ENCODE measurements around the gene TMEM44. TPM values are rescaled to one million over a fixed set of nuclear protein-coding genes. Genes with fewer than 3 reads are reported as not detected.

TMEM44 gene
- total RNA-seq, 3 donors from 2014 or later (not counting 1 experiment from before 2014, with no cell fraction given) = 2.1 to 3.0 (median 2.8) TPM

DNA sequence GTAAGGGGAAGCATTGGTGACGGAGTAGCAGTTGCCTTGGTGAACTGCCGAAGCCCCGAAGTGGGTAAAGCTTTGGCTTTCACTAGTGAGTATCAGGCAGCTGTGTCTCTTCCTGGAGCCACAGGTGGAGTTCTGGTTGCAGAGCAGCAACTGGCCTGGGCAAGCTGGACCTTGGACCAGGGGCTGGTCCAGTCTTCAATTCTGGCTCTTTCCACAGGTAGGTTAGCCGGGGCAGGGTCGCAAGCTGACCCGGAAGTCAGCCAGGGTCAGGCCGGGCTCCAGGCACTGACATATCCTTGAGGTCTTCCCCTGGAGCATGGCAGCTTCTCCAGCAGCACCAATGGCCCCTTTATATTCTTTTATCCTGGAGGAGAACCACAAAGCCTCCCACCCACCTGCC lies 73.2 kb downstream of the TMEM44 start:
- intact Hi-C loops (cut with micrococcal nuclease) = no loop called here
- Mint-ChIP-seq H3K4me3 (no peak overlapping the region), H3K9me3 (no peaks in the 10 kb centered on the region), H3K27ac (no peak overlapping the region), H3K4me1 (peaks cover 5 to 7% of the 10 kb centered on the region in 2 donors), H3K27me3 (ENCODE audit: low read depth in 2 of 2) (peaks cover 10 to 15% of the 10 kb centered on the region in 2 donors), H3K36me3 (no peaks in the 10 kb centered on the region)
- H3K4me3 ChIP-seq (ENCODE audit: low read length) = no peak overlapping the region
- no peak overlapping the region for H3K27ac ChIP-seq (ENCODE audit: low read length)
- H3K9me3 ChIP-seq (ENCODE audit: control insufficient read depth, insufficient read depth, low read length) = no peaks in the 10 kb centered on the region
- H3K4me1 ChIP-seq (ENCODE audit: control insufficient read depth, insufficient read depth, low read length) = no peaks in the 10 kb centered on the region
- H3K36me3 ChIP-seq (ENCODE audit: control insufficient read depth, insufficient read depth, low read length) = no peaks in the 10 kb centered on the region
- TF ChIP-seq, protein P1, sequence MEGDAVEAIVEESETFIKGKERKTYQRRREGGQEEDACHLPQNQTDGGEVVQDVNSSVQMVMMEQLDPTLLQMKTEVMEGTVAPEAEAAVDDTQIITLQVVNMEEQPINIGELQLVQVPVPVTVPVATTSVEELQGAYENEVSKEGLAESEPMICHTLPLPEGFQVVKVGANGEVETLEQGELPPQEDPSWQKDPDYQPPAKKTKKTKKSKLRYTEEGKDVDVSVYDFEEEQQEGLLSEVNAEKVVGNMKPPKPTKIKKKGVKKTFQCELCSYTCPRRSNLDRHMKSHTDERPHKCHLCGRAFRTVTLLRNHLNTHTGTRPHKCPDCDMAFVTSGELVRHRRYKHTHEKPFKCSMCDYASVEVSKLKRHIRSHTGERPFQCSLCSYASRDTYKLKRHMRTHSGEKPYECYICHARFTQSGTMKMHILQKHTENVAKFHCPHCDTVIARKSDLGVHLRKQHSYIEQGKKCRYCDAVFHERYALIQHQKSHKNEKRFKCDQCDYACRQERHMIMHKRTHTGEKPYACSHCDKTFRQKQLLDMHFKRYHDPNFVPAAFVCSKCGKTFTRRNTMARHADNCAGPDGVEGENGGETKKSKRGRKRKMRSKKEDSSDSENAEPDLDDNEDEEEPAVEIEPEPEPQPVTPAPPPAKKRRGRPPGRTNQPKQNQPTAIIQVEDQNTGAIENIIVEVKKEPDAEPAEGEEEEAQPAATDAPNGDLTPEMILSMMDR (IDR thresholded peaks at IDR 0.05) = no peak
- DNase-seq (no peak), ATAC-seq (no peak)
- no peaks in the 10 kb centered on the region for H3K27me3 ChIP-seq (ENCODE audit: control insufficient read depth, insufficient read depth, low read length)
- WGBS (ENCODE audit: insufficient coverage) = 96% methylated on average over 7 of the region's 7 CpGs

DNA sequence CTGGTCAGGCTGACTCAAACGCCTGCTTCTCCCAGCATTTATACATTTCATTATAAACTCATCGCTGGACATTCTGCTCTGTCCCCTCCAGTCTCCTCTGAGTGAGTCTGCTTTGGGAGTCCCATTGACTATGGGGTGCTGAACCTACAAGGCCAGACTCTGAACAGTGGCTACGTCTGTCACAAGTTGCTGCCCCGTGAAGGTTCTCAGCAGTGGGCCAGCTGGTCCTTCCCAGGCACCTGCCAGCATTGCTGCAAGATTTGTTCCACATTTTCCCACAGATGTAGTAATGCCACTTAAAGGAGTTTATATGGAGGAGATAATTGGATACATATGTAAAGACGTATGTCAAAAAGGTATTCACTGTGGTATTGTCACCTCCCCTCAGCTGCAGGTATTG lies 73.7 kb downstream of the TMEM44 start:
- H3K4me1 ChIP-seq (ENCODE audit: control insufficient read depth, insufficient read depth, low read length) = no peaks in the 10 kb centered on the region
- no peak for ATAC-seq
- no peak overlapping the region for H3K27ac ChIP-seq (ENCODE audit: low read length)
- no peak for DNase-seq
- H3K27me3 Mint-ChIP-seq (ENCODE audit: low read depth in 2 of 2) = peaks cover 10 to 15% of the 10 kb centered on the region in 2 donors
- TF ChIP-seq, protein P1 (IDR thresholded peaks at IDR 0.05) = no peak
- peaks cover 5 to 7% of the 10 kb centered on the region in 2 donors for H3K4me1 Mint-ChIP-seq
- no peaks in the 10 kb centered on the region for H3K9me3 ChIP-seq (ENCODE audit: control insufficient read depth, insufficient read depth, low read length)
- H3K27me3 ChIP-seq (ENCODE audit: control insufficient read depth, insufficient read depth, low read length) = no peaks in the 10 kb centered on the region
- no peaks in the 10 kb centered on the region for H3K9me3 Mint-ChIP-seq
- H3K36me3 Mint-ChIP-seq = no peaks in the 10 kb centered on the region
- no peaks in the 10 kb centered on the region for H3K36me3 ChIP-seq (ENCODE audit: control insufficient read depth, insufficient read depth, low read length)
- intact Hi-C loops (cut with micrococcal nuclease) = no loop called here
- H3K4me3 Mint-ChIP-seq = no peak overlapping the region
- H3K4me3 ChIP-seq (ENCODE audit: low read length) = no peak overlapping the region
- H3K27ac Mint-ChIP-seq = no peak overlapping the region
- 91% methylated on average over 5 of the region's 5 CpGs for WGBS (ENCODE audit: insufficient coverage)

DNA sequence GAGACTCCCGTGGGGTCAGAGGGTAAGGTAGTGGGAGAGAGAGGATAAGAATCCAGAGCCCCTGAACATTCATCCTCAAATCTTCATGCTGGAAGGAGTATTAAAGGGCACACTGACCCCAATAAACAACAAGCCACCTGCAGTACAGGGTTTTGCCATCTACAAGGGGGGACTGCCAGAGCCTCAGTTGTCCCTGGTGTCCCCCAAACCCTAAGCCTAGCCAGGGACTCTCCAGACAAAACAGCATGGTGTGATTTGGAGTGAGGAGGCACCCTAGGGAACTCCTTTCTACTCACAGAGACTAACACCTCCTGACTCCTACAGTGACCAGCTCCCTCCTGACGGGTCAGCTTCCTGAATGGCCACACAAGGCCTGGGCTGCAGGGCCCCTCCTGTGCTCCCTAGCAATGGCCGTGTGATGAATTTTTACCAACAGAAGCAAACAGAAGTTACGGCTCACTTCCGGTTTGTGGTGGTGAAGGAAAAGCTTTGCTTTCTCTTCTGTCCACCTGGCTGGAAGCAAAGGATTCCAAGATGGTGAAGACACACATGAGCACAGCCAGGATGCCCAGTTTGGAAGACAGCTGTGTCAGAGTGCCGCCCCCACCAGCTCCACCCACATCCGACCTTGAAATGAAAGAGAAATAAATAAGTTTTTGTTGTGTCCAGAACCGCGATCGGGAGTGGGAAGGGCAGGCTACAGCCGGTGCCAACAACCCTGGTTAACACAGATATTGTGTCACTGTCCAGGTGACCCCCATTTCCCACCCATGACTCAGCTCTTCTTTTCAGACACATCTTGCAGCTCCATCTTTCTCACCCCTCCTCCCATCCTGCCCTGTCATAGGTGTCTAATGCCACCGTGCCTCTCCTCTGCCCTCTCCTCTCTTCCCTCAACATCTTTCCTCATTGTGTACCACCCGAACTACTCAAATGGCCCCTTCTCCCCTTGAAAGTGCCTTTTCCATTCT lies 76.8 kb downstream of the TMEM44 start:
- DNase-seq = peak in 1 of 2 donors; percentile 12
- Histone ChIP-seq H3K27me3 (ENCODE audit: control insufficient read depth, insufficient read depth, low read length) (no peaks in the 10 kb centered on the region), H3K9me3 (ENCODE audit: control insufficient read depth, insufficient read depth, low read length) (no peaks in the 10 kb centered on the region), H3K4me3 (ENCODE audit: low read length) (peak overlapping the region; percentile 27), H3K27ac (ENCODE audit: low read length) (no peak overlapping the region), H3K4me1 (ENCODE audit: control insufficient read depth, insufficient read depth, low read length) (no peaks in the 10 kb centered on the region), H3K36me3 (ENCODE audit: control insufficient read depth, insufficient read depth, low read length) (no peaks in the 10 kb centered on the region)
- 67% methylated on average over 13 of the region's 13 CpGs for whole genome bisulfite sequencing (ENCODE audit: insufficient coverage)
- Mint-ChIP-seq H3K36me3 (no peaks in the 10 kb centered on the region), H3K9me3 (no peaks in the 10 kb centered on the region), H3K4me3 (peak overlapping the region; percentile 72), H3K4me1 (peaks cover 5 to 7% of the 10 kb centered on the region in 2 donors), H3K27ac (peak overlapping the region; percentile 10 to 67), H3K27me3 (ENCODE audit: low read depth in 2 of 2) (no peaks in the 10 kb centered on the region)
- TF ChIP-seq, protein P1 (IDR thresholded peaks at IDR 0.05) = no peak
- intact Hi-C loops (cut with micrococcal nuclease) = no loop called here
- peak; percentile 59 to 81 (median 65) for ATAC-seq
